Cardiac fibroblast (primary cell): ENCODE data around the gene PLEKHA6.

Experiments
- DNase-seq, 2 donors: peaks; one replicate each; pipeline versions ENCODE4 v3.0.0 to v3.0.0-alpha.2; 2010; ENCODE audit warnings: low read depth in 2 of 2
- H3K4me3 ChIP-seq, 2 donors: replicated peaks in 1 of 2; 1 replicate in 1 of 2; 2 replicates in 1 of 2; pipeline ENCODE4 v1.5.1; 2011; ENCODE audit warnings: low read depth in 2 of 2, low read length in 2 of 2, mild to moderate bottlenecking in 2 of 2, moderate library complexity in 1 of 2
- CTCF ChIP-seq: IDR thresholded peaks from one replicate; pipeline ENCODE4 v1.5.1; 2011; ENCODE audit warnings: low read depth, mild to moderate bottlenecking, low read length, inconsistent platforms

The PLEKHA6 gene

GRCh38 chr1:204357551-204358490 is 1.9 kb downstream of the PLEKHA6 start:
- peak; percentile 34 to 48 for DNase-seq
- H3K4me3 ChIP-seq = no peak overlapping the region

GRCh38 chr1:204356997-204357396 is 2.7 kb downstream of the PLEKHA6 start:
- no peak for TF ChIP-seq CTCF
- H3K4me3 ChIP-seq = no peak overlapping the region
- DNase-seq = peak in 1 of 2 donors; percentile 40

More at GRCh38 chr1:204357551-204358490, 1.9 kb downstream of the PLEKHA6 start:
- TF ChIP-seq CTCF = no peak

- H3K4me3 ChIP-seq = no peak overlapping the region
- TF ChIP-seq CTCF = no peak
- no peak for DNase-seq
Observed at GRCh38 chr1:204355913-204356312, 3.8 kb downstream of the PLEKHA6 start.

GRCh38 chr1:204354579-204354978 is 5.2 kb downstream of the PLEKHA6 start:
- no peak for TF ChIP-seq CTCF
- no peak for DNase-seq
- H3K4me3 ChIP-seq = no peak overlapping the region

GRCh38 chr1:204353213-204353910 is 6.4 kb downstream of the PLEKHA6 start:
- no peak for DNase-seq

More at GRCh38 chr1:204353213-204353910, 6.4 kb downstream of the PLEKHA6 start:
- H3K4me3 ChIP-seq = no peak overlapping the region
- TF ChIP-seq CTCF = no peak
